NCI-H146 (cell line): ENCODE data around the gene UBE3A.
"Not testable (repeated sequence)": the region's sequence is repeated elsewhere in the genome, so short reads cannot be mapped to it uniquely, and the experiment has no call there.

Experiments used
- DNase-seq: peaks from one replicate; lab custom pipeline; 2025; lab: John Stamatoyannopoulos, UW

Gene UBE3A

GRCh38 chr15:25438601-25439368, at the start of gene UBE3A:
Gene UBE3A (minus strand): TSS chr15:25439024. CDS start chr15:25409107, 29,917 bp downstream.
- DNase-seq: peak; percentile 88

- no peak for DNase-seq
Observed at GRCh38 chr15:25487226-25487884, 48.5 kb upstream of the UBE3A start.

GRCh38 chr15:25486051-25486450, 47.2 kb upstream of the UBE3A start:
- no peak for DNase-seq

- peak; percentile 70 for DNase-seq
Observed at GRCh38 chr15:25481208-25481859, 42.5 kb upstream of the UBE3A start.

- no peak for DNase-seq
Observed at GRCh38 chr15:25478313-25478712, 39.5 kb upstream of the UBE3A start.

GRCh38 chr15:25477816-25478215, 39.0 kb upstream of the UBE3A start:
- DNase-seq: no peak

GRCh38 chr15:25474251-25474650, 35.4 kb upstream of the UBE3A start:
- DNase-seq: no peak

GRCh38 chr15:25470230-25470629, 31.4 kb upstream of the UBE3A start:
- DNase-seq: no peak

GRCh38 chr15:25469377-25469776, 30.6 kb upstream of the UBE3A start:
- DNase-seq: no peak

- no peak for DNase-seq
Observed at GRCh38 chr15:25468611-25469010, 29.8 kb upstream of the UBE3A start.

- DNase-seq: no peak
Observed at GRCh38 chr15:25465835-25466234, 27.0 kb upstream of the UBE3A start.

- no peak for DNase-seq
Observed at GRCh38 chr15:25464784-25465183, 26.0 kb upstream of the UBE3A start.

- DNase-seq: no peak
Observed at GRCh38 chr15:25464383-25464782, 25.6 kb upstream of the UBE3A start.

- no peak for DNase-seq
Observed at GRCh38 chr15:25456196-25456595, 17.4 kb upstream of the UBE3A start.

GRCh38 chr15:25455226-25455625, 16.4 kb upstream of the UBE3A start:
- no peak for DNase-seq

- DNase-seq: no peak
Observed at GRCh38 chr15:25454771-25455170, 15.9 kb upstream of the UBE3A start.

- not testable (repeated sequence) for DNase-seq
Observed at GRCh38 chr15:25453246-25453645, 14.4 kb upstream of the UBE3A start.

- DNase-seq: no peak
Observed at GRCh38 chr15:25451501-25451900, 12.7 kb upstream of the UBE3A start.

GRCh38 chr15:25450163-25450562, 11.3 kb upstream of the UBE3A start:
- DNase-seq: no peak

GRCh38 chr15:25446076-25446475, 7.3 kb upstream of the UBE3A start:
- no peak for DNase-seq

GRCh38 chr15:25445412-25445811, 6.6 kb upstream of the UBE3A start:
- DNase-seq: no peak

GRCh38 chr15:25441111-25441510, 2.3 kb upstream of the UBE3A start:
- no peak for DNase-seq

- peak; percentile 21 for DNase-seq
Observed at GRCh38 chr15:25439369-25439836, 579 bp upstream of the UBE3A start.
